Pancreas (tissue), 10 donors: ENCODE results near the gene TMEM17. TPM values are rescaled to one million over a fixed set of nuclear protein-coding genes. Genes with fewer than 3 reads are reported as not detected.

Experiments used
- ATAC-seq, 4 donors: fragments of 200-7000 bp; cut with Tn5 transposase; one replicate each; pipeline versions ENCODE4 v1.8.0 to v1.9.1; 2020; ENCODE audit warnings: mild to moderate bottlenecking in 4 of 4, moderate library complexity in 4 of 4
- DNase-seq, 6 donors: peaks; one replicate each; pipeline ENCODE4 v3.0.0-alpha.2; 2020
- FAIRE-seq: peaks from 2 replicates; lab custom pipeline; 2012; peaks lifted over from hg19 to GRCh38; lab: Jason Lieb, UNC
- H3K27ac ChIP-seq, 4 donors: fragments of 200-600 bp; sonication (generic); 1 replicate in 3 of 4; 2 replicates in 1 of 4; pipeline versions ENCODE4 v1.5.0 to v1.8.0; 2020
- H3K27me3 ChIP-seq, 4 donors: fragments of 200-600 bp; one replicate each; pipeline ENCODE4 v1.8.0; 2021
- H3K36me3 ChIP-seq, 3 donors: fragments of 200-600 bp; sonication (generic) in 1 of 3; one replicate each; pipeline versions ENCODE4 v1.5.0 to v1.8.0; 2020 to 2021
- H3K4me1 ChIP-seq, 3 donors: fragments of 200-600 bp; one replicate each; pipeline ENCODE4 v1.8.0; 2021
- H3K4me3 ChIP-seq, 4 donors: fragments of 200-600 bp; sonication (generic) in 2 of 4; one replicate each; pipeline versions ENCODE4 v1.5.0 to v1.8.0; 2020 to 2021
- H3K9me3 ChIP-seq, 4 donors: fragments of 200-600 bp; one replicate each; pipeline ENCODE4 v1.8.0; 2021
- WGBS, 2 donors: extraction: QIAGEN DNeasy Blood & Tissue Kit; methylation state at CpG; one replicate each; pipeline ENCODE4 v1.1.7; 2013; 5-methylcytosine and 5-hydroxymethylcytosine counted together
- intact Hi-C, 3 donors: fragments of 100-400 bp; cut with DNase I; formaldehyde crosslinking; loops; one replicate each; pipeline versions ENCODE4 v1.11.1 to v1.14.2; 2022
- polyA plus RNA-seq, 2 donors: library from polyadenylated mRNA; stranded (reverse); fragments of 200-250 nt; gene quantifications; one replicate each; pipeline ENCODE4 v1.2.3, GENCODE V29; 2013
- total RNA-seq, 6 donors: library from RNA; stranded (reverse); fragmentation: NEBNext Ultra II Directional in 4 of 6; extraction: Animal tissue kit (Norgen Biotek cat#: 25700) in 4 of 6; gene quantifications; one replicate each; pipeline versions ENCODE4 v1.2.1 to v1.2.4, GENCODE V29; 2021 to 2023
- TF ChIP-seq, protein P1 (sequence below), 4 donors: fragments of 200-600 bp; sonication (generic) in 3 of 4; IDR thresholded peaks; one replicate each; pipeline versions ENCODE4 v1.5.0 to v1.8.0; 2021; ENCODE audit warnings: antibody characterized with exemption in 4 of 4
- donor health status: healthy with polysubstance abuse.
- donor health status: DM: no; HTN: no; CAD: no; lungs with moderate emphysema.
- donor health status: DM: no; HTN: no; CAD: no.
- donor health status: control.
- donor health status: control.
- donor health status: Bipolar disorder and iron deficiency.
- donor health status: DM: yes; HTN: yes; CAD: no.
- donor health status: DM: no; HTN: no; CAD: no.
- donor health status: DM: no; HTN: no; CAD: no.
- donor health status: DM: yes; HTN: yes; CAD: no.

Gene TMEM17
- total and polyA plus RNA-seq, 8 donors, result 1.3 to 5.8 (median 2.4) TPM

DNA sequence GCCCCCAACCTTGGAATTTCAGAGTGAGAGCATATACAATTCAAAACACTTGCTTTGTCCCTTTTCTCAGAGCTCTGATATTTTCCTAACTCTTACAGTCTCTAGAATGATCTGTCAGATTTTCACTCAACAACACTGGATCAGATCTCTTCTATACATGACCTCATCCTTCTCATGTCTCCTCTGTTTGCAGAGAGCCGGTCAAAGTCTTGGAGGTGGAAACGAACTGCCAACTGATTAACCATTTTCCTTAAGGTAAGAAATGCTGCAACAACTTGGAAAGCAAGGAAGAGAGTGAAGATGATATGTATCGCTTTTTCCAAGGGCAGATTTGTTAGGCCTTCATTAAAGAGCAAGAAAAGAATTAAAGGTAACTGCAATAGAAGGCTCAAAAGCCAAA is 4.9 kb downstream of the TMEM17 start:
- DNase-seq, result no peak
- Histone ChIP-seq H3K36me3 (peaks cover 0 to 3% (median 0%) of the 10 kb centered on the region in 3 donors), H3K27ac (no peak overlapping the region), H3K4me3 (no peak overlapping the region), H3K9me3 (no peaks in the 10 kb centered on the region), H3K4me1 (peaks cover 0 to 5% (median 0%) of the 10 kb centered on the region in 3 donors), H3K27me3 (no peaks in the 10 kb centered on the region)
- WGBS, 2 donors, result 53 to 58% methylated on average over 3 of the region's 3 CpGs
- ATAC-seq, result no peak
- intact Hi-C loops, result no loop called here
- no peak for FAIRE-seq
- TF ChIP-seq, protein P1, sequence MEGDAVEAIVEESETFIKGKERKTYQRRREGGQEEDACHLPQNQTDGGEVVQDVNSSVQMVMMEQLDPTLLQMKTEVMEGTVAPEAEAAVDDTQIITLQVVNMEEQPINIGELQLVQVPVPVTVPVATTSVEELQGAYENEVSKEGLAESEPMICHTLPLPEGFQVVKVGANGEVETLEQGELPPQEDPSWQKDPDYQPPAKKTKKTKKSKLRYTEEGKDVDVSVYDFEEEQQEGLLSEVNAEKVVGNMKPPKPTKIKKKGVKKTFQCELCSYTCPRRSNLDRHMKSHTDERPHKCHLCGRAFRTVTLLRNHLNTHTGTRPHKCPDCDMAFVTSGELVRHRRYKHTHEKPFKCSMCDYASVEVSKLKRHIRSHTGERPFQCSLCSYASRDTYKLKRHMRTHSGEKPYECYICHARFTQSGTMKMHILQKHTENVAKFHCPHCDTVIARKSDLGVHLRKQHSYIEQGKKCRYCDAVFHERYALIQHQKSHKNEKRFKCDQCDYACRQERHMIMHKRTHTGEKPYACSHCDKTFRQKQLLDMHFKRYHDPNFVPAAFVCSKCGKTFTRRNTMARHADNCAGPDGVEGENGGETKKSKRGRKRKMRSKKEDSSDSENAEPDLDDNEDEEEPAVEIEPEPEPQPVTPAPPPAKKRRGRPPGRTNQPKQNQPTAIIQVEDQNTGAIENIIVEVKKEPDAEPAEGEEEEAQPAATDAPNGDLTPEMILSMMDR (IDR thresholded peaks at IDR 0.05), result no peak

DNA sequence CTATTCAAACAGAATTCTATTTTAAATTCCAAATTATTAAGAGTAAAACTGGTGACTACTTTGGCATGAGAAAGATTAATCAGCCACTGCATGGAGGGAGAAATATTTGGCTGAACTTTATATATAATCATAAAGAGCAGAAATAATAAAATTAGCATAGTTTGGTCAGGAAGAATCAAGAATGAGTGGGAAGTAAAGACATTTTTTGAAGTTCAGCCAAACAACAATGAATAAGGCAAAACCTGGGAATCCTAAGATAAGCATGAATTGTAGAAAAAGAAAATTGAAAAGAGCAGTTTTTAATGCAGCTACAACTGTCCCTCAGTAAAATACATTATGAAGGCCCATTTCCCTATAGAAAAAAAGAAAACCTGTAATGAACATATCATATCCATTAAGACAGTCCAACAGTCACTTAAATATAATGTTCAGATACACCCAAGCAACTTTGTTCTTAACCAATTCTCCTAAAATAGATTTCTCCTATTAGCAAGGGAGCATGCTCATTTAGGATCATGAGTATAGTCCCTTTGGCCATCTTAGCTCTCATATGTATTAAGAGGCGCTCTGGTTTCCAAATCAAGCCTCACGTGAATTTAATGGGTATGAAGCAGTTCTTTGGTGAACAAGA is 6.5 kb downstream of the TMEM17 start:
- intact Hi-C loops, result no loop called here
- Histone ChIP-seq H3K4me1 (peaks cover 0 to 4% (median 3%) of the 10 kb centered on the region in 3 donors), H3K27ac (no peak overlapping the region), H3K36me3 (peaks cover 0 to 3% (median 0%) of the 10 kb centered on the region in 3 donors), H3K27me3 (no peaks in the 10 kb centered on the region), H3K9me3 (no peaks in the 10 kb centered on the region), H3K4me3 (no peak overlapping the region)
- FAIRE-seq (no peak), ATAC-seq (no peak), DNase-seq (no peak)
- 68 to 93% methylated on average over 2 of the region's 2 CpGs for WGBS, 2 donors
- TF ChIP-seq, protein P1 (IDR thresholded peaks at IDR 0.05), result no peak

DNA sequence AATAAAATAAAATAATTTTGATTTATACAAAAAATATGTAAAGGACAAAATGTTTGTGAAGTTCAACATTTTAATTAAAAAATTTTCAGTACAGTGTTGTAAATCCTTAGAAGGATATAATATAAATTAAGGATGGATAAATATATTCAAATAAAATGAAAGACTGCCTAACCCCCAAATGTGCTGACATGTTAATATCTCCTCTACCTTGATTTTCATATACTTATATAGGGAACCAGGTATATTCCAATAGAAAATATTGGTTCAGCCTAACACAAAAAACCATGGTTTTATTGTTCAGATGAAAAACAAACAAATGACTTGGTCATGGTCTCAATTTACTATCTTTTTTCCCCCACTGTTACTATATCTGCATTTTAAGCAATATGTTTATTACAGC is 7.3 kb downstream of the TMEM17 start:
- TF ChIP-seq, protein P1 (IDR thresholded peaks at IDR 0.05), result no peak
- FAIRE-seq, result no peak
- intact Hi-C loops, result no loop called here

DNA sequence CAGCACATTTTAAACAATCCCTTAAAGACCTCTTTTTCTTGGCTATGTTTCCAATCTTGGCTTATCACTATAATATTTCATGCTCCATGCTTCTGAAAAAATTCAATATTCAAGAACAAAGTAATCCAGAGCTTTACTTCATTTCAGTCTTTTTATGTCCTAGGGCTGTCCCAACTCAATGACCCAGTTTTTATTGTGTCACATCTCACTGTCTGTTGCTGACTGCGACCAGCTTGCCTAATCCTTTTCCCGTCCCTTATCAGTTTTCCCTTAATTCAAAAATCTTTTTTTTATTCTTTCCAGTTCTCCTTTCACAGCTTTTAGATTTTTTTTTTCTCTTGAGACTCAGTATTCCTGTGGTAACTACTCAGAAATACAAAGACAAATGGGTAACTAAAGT is 10.2 kb downstream of the TMEM17 start:
- DNase-seq, result no peak
- Histone ChIP-seq H3K4me1 (peaks cover 0 to 3% (median 0%) of the 10 kb centered on the region in 3 donors), H3K4me3 (no peak overlapping the region), H3K27ac (no peak overlapping the region), H3K27me3 (no peaks in the 10 kb centered on the region), H3K9me3 (no peaks in the 10 kb centered on the region), H3K36me3 (no peaks in the 10 kb centered on the region)
- intact Hi-C loops, result no loop called here
- ATAC-seq, result no peak
- TF ChIP-seq, protein P1 (IDR thresholded peaks at IDR 0.05), result no peak
- no peak for FAIRE-seq
- WGBS, 2 donors, result 30 to 31% methylated on average over 2 of the region's 2 CpGs

More for the DNA sequence above, 7.3 kb downstream of the TMEM17 start:
- Histone ChIP-seq H3K36me3 (peaks cover 0 to 3% (median 0%) of the 10 kb centered on the region in 3 donors), H3K4me1 (peaks cover 0 to 3% (median 0%) of the 10 kb centered on the region in 3 donors), H3K9me3 (no peaks in the 10 kb centered on the region), H3K27ac (no peak overlapping the region), H3K4me3 (no peak overlapping the region), H3K27me3 (no peaks in the 10 kb centered on the region)
- no peak for ATAC-seq
- no peak for DNase-seq

DNA sequence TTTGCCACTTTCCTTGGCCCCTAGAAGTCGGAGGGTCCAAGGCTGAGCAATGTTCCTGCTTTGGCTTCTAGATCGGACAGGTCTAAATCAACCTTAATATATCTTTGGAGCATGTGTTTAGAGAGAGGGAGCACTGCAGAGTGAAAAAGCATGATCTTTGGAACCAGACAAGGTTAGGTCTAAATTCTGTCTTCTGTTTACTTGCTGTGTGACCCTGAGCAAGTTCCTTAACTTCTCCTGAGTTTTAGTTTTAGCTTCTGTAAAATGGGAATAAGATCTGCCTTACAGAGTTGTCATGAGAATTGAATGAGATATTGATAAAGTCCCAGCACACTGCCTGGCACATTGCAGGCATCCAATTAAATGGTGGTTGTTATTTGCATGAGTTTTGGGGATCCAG is 13.9 kb downstream of the TMEM17 start:
- TF ChIP-seq, protein P1 (IDR thresholded peaks at IDR 0.05), result no peak
- FAIRE-seq (no peak), ATAC-seq (no peak), DNase-seq (no peak)
- no peaks in the 10 kb centered on the region for H3K27me3 ChIP-seq
- peaks cover 0 to 3% (median 0%) of the 10 kb centered on the region in 3 donors for H3K4me1 ChIP-seq
- no peaks in the 10 kb centered on the region for H3K9me3 ChIP-seq
- intact Hi-C loops, result no loop called here
- WGBS, 2 donors, result 57 to 91% methylated on average over 2 of the region's 2 CpGs
- no peak overlapping the region for H3K4me3 ChIP-seq
- no peak overlapping the region for H3K27ac ChIP-seq
- H3K36me3 ChIP-seq, result no peaks in the 10 kb centered on the region
